GM18907 (cell line): Measurements from ENCODE around the gene GADD45B.
"Not testable (repeated sequence)": the region's sequence is repeated elsewhere in the genome, so short reads cannot be mapped to it uniquely, and the experiment has no call there.

Experiments used
- ATAC-seq: cut with Tn5 transposase; IDR thresholded peaks from one replicate; pipeline ENCODE4 v1.9.1; 2021; ENCODE audit warnings: mild to moderate bottlenecking, moderate library complexity; ENCODE audit not compliant: unreplicated experiment

GADD45B gene

DNA sequence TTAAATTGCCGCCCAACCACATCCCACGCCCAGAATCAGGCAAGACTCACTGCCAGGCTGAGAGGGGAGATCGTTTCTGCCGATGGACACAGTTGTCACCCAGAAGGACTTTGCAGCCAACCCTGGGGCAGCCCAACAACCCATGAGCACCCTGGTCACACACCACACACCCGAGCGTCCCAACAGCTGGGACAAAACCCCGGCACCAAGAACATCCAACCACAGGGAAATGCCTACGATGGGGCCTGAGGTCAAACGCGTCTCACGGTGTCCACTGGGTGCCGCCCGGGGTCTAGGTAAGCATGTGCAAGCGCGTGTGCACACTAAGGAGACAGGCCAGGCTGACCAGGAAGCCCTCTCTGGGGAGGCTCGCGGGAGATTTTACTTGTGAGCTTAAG, 32.1 kb upstream of the GADD45B start:
- no peak for ATAC-seq

DNA sequence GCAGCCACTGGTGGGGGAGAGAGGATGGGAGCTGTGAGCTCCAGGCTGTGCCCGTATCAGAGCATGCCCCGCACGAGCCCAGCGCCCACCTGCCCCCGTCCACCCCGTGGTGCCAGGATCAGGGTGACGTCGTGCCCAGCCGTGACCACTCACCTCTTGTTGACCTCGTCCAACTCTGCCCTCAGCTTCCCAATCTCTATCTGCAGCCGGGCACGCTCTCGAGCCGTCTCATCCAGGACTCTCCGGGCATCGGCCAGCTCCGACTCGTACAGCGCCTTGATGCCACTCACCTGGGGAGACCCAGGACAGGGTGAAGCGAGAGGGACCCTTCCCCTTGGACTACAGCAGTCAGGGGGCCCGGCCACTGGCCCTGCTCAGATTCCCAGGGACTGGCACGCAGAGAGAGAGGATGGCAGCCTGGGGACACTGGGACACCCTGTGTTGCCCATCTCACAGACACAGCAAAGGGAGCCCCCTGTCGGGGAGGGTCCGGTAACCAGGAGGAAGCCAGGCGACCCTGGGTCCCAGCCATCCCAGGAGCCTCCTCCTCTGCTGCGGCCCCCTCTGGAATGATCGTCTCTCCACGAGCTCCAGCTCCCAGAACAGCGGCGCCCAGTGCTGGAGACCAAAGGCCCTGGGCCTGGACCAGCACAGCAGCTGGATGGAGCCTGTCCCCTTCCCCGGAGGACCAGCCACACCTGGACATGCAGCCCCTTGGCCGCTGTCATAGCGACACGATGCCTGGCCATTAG, 31.5 kb upstream of the GADD45B start:
- ATAC-seq = no peak

DNA sequence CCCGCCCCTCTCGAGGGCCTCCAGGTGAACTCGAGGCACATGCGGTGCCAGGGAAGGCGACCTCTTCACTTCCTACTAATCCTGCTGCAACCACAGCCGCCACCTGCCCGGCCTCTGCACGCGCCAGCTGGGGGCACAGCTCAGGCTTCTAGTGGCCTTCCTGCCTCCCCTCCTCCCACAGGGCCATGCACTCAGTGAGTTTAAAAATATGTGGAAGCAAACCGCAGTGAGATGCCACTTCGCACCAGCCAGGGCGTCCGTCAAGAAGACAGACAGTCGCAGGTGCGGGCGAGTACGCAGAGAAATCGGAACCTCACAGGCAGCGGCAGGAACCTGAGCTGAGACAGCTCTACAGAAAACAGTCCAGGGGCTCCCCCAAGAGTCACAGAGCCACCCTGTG, 29.5 kb upstream of the GADD45B start:
- ATAC-seq = no peak

DNA sequence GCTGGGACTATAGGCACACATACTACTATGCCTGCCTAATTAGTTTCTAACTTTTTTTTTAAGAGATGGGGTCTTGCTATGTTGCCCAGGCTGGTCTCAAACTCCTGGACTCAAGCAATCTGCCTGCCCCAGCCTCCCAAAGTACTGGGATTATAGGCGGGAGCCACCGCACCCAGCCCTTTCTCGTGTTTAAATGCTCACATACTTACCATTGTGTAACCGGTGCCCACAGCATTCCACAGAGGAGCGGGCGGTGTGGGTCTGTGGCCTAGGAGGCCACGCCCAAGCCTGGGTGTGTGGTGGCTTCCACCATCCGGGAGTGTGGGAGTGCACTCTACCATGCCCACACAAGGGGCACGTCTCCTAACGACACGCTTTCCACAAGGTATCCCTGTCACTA, 26.9 kb upstream of the GADD45B start:
- no peak for ATAC-seq

DNA sequence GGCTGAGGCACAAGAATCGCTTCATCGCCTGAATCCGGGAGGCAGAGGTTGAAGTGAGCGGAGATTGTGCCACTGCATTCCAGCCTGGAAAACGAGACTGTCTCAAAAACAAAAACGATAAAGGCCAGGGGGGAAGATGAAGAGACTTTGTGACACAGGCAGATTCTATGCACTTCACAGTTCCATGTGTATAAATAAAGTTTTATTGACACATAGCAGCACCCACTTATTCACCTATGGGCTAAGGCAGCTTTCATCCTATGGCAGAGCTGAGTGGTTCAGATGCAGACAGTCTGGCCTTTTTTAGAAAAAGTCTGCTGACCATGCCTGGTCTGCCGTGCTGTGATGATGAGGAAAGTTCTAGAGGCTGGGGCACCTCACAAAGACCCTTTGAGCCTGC, 24.8 kb upstream of the GADD45B start:
- no peak for ATAC-seq

DNA sequence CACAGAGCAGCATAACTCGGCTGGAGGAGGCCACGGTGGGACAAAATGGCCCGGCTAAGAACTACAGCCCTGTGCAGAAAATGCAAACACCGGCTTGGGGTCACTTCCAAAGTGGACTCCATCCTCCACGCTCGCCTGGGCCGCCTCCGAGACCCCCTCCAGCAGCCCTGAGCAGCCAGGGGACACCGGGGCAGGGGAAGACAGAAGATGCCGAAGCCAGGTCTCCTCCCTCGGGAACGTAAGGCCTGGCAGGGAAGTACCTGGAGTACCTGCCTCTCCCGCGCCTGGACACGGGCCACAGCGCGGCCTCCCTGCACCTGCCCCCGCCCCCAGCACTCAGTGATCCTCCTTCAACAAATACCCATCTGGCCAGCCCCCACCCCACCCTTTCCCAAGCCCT, 24.2 kb upstream of the GADD45B start:
- ATAC-seq = no peak

DNA sequence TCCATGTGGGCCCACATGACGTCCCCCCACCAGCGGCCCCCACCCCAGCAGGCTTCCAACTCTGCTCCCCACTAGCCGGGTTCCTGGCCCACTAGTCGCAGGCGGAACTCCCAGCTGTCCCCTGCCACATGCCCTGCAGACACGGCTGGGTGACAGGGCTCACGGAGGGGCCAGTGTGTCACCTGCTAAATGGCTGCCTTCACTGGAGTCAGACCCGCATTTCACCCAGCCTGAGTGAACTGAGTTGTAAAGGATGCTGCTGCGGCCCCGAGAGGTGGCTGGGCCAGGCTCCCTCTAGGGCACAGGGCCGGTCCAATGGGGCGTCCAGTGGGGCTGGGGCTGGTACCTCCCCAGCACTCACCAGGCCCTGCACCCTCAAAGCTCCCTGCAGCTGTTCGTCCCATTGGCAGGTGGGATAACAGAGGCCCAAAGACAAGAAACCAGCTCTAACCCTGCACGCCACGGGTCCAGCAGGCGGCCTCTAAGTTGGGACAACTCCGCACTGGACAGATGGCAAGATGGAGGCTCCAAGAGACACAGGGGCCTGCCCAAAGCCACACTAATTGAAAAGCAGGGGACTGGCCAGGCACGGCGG, 22.4 kb upstream of the GADD45B start:
- no peak for ATAC-seq

DNA sequence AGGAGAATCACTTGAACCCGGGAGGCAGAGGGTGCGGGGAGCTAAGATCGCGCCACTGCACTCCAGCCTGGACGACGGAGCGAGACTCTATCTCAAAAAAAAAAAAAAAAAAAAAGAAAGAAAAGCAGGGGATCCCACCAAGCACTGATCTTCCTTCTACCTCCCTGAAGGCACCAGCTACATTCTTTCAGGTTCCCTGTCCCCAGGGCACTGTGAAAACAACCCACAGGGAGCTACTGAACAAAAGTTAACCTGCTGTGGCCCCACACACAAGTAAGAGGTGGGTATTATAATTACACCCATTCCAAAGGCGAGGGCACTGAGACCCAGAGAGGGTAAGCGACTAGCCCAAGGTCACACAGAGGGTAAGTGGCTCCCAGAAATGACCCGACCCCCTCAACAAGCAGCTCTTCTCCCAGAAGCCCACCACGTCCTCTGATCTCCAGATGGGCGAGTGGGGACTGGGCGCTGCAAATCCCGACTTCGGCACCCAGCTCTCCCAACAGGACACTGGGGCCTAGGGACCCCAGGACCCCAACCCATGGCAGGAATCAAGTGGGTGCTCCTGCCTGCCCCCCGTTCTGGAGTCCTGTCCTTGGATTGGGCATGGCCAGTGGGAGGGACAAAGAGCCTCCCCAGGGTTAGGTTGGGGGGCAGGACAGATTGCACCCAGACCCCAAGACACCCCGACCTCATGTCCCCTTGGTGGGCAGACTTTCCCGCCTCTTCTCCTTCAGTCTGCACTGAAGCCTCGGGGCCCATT, 21.5 kb upstream of the GADD45B start:
- ATAC-seq = no peak

DNA sequence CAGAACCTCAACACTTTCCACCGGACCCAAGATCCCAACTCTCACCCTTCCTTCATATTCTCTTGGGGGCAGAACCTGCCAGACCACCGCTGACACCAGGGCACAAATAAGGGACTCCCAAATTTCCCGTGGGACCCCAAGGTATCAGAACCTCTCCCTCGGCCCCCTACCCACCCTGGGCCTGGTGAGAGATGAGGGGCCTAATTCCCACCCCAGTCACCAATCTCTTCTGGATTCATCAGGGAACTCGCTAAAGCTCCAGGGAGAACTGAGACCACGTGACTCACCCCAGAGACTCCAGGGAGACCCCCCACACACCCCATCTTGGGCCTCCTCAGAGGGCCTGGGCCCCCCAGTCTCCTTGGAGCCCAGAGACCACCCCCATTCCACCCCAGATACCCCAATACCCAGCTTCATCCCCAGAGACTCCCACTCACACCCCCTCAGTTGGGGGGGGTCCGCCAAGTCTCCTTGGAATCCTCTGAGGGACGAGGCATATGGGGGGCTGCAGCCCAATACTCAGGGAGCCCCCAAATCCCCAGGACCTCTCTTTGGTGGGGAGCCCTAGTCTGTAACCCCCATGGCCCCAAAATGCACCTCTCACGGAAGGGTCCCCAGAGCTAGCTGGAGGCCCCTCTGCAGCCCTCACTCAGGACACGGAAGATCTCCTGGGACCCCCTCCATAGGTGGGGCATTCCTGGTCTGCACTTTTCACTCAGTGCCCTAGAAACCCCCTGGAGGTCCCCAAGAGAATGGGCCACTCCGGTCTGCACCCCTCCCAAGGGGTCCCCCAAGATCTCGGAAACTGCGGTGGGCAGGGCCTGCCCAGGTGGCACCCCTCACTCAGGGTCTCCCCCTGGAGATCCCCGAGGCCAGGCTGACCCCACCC, 20.7 kb upstream of the GADD45B start:
- no peak for ATAC-seq

DNA sequence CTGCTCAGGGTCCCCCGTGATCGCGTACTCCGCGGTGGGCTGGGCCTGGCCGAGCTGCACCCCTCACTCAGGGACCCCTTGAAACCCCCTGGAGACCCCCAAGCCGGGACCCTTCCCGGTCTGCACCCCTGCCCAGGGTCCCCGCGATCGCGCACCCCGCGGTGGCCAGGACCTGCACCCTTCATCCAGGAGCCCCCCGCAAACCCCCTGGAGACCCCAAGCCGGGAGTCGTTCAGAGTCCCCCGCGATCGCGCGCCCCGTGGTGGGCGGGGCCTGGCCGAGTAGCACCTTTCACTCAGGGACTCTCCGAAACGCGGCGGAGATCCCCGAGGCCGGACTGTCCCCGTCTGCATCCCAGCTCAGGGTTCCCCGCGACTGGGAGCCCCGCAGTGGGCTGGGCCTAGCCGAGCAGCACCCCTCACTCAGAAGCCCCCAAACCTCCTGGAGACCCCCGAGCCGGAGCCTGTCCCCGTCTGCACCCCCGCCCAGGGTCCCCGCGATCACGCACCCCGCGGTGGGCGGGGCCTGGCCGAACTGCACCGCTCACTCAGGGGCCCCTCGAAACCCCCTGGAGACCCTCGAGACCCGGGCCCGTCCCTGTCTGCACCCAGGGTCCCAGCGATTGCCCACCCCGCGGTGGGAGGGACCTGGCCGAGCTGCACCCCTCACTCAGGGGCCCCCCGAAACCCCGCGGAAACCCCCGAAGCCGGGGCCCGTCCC, 19.9 kb upstream of the GADD45B start:
- ATAC-seq = peak; percentile 42

DNA sequence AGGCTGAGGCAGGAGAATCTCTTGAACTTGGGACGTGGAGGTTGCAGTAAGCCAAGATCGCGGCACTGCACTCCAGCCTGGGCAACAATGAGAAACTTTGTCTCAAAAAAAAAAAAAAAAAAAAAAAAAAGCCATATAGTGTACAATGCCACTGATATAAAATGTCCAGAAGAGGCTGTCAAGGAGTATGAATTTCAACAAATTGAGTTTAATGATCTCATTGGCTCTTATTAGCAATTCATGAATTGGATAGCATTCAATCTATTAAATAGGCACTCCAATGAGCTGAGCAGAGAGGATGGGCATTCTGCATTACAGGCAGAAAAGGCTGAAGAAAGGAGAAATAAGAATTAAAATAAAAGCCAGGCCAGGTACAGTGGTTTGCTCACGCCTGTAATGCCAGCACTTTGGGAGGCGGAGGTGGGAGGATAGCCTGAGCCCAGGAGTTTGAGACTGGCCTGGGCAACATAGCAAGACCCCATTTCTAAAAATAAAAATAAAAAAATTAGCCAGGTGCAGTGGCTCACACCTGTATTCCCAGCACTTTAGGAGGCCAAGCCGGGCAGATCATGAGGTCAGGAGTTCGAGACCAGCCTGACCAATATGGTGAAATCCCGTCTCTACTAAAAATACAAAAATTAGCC, 18.4 kb upstream of the GADD45B start:
- no peak for ATAC-seq

DNA sequence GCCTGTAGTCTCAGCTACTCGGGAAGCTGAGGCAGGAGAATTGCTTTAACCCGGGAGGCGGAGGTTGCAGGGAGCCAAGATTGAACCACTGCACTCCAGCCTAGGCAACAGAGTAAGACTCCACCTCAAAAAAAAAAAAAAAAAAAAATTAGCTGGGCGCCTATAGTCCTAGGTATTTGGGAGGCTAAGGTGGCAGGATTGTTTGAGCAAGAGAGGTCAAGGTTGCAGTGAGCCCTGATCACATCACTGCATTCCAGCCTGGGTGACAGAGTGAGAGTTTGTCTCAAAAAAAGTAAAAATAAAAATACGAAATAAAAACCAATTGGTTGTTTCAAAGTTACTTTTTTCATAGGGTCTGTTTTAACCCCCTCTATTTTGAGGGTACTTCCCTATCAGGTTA, 17.9 kb upstream of the GADD45B start:
- no peak for ATAC-seq

DNA sequence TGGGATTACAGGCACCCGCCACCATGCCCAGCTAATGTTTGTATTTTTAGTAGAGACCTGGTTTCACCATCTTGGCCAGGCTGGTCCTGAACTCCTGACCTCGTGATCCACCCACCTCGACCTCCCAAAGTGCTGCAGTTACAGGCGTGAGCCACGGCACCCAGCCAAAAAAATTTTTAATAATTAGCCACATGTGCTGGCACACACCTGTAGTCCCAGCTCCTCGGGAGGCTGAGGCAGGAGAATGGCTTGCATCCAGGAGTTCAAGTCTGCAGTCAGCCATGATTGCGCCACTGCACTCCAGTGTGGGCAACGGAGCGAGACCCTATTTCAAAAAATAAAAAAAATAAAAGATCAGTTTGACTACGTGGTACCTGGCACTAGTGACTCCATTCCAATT, 17.2 kb upstream of the GADD45B start:
- not testable (repeated sequence) for ATAC-seq

DNA sequence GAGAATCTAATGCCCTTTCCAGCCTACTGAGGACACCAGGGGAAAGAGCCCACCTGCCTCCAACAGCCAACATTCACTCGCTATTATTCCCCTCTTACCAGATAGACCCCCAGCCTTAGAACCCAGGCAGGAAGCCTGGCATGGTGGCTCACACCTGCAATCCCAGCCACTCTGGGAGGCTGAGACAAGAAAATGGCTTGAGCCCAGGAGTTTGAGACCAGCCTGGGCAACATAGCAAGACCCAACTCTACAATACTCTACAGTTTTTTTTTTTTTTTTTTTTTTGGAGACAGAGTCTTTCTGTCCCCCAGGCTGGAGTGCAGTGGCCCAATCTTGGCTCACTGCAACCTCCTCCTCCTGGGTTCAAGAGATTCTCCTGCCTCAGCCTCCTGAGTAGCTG, 15.7 kb upstream of the GADD45B start:
- no peak for ATAC-seq

DNA sequence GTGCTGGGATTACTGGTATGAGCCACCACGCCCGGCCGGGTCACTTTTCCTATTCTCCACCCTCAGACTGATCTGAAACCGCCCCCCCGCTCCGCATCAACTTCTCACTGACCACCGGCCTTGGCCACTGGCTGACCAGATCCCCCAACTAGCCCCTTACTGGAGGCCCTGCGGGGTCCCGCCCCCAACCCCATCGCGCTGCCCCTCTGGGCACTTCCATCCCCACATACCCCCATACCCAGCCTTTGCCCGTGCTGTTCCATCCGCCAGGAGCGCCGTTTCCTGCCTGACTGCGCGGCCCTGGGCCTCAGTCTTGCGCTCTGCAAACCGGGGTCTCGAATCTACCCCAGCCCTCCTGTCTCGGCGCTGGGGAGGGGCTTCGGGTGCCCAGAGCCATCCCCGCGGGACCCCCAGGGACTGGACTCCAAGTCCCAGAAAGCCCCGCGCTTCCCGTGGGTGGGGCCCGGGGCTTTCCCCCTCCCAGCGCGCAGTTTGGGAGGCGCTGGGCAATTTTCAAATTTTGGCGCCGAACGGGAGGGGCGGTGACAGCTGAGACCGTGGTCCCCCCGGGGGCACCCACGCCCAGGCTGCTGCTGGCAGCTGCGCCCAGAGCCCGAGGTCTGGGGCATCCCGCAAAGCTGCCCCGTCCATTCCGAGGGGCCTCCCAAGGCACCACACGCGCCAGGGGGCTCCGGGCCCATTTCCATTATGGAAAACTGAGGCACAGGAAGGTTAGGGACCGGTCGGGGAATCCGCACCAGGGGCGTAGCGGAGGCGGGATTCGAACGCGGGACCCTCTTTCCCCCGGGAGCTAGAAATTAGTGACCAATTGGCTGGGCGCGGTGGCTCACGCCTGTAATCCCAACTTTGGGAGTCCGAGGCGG, 13.9 kb upstream of the GADD45B start:
- ATAC-seq = peak; percentile 56

DNA sequence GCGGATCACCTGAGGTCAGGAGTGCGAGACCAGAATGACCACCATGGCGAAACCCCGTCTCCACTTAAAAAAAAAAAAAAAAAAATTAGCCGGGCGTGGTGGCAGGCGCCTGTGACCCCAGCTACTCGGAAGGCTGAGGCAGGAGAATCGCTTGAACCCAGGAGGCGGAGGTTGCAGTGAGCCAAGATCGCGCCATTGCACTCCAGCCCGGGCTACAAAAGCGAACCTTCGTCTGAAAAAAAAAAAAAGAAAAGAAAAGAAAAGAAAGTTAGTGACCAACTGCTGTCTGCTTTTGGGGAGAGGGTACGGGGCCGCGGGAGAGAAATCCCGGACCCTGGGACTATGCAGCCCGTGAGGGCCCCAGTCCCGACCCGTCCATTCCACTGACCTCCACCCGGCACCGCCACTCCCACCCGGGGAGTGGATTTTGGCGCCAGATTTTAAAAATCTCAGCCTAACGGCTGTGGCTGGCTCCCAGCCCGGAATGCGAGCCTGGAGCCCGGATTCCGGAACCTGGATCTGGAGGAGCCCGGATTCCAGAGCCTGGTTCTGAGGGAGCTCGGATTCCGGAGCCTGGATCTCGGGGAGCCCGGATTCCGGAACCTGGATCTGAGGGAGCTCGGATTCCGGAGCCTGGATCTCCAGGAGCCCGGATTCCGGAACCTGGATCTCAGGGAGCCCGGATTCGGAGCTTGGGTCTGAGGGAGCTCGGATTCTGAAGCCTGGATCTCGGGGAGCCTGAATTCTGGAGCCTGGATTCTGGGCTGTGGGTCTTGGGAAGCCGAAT, 13.1 kb upstream of the GADD45B start:
- ATAC-seq = no peak

DNA sequence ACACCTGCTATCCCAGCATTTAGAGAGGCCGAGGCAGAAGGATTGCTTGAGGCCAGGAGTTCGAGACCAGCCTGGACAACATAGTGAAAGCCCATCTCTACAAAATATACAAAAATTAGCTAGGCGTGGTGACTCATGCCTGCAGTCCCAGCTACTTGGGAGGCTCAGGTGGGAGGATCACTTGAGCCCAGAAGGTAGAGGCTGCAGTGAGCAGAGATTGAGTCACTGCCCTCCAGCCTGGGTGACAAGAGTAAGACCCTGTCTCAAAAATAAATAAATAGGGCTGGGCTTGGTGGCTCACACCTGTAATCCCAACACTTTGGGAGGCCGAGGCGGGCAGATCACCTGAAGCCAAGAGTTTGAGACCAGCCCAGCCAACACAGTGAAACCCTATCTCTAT, 12.2 kb upstream of the GADD45B start:
- not testable (repeated sequence) for ATAC-seq

DNA sequence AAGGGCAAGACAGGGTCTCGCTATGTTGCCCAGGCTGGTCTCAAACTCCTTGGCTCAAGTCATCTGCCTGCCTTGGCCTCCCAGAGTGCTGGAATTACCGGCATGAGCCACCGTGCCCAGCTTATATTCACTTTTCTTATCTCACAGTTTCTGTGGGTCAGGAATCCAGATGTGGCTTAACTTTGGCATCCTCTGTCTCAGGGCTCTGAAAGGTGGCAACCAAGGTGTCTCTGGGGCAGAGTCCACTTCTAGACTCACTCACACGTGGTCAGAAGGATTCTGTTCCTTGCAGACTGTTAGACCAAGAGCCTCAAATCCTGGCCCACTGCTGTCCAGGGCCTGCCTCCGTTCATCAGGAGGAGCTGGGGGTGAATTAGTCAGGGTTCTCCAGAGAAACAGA, 11.5 kb upstream of the GADD45B start:
- ATAC-seq = no peak
